Measurements from ENCODE around the gene CABP2.
A peak's percentile ranks its signal among the peaks of the same experiment; 100 is the strongest.
"Not testable (repeated sequence)": the region's sequence is repeated elsewhere in the genome, so short reads cannot be mapped to it uniquely, and the experiment has no call there.

Gene CABP2

GRCh38 chr11:67485873-67486361 lies 37.3 kb downstream of the CABP2 start:
- POLR2A ChIA-PET = interaction anchor here (0.7 to 1.7 kb wide), 2 partner anchors 17 to 85 kb away, joined by 3 to 4 read pairs; partner anchors contain the start of gene PPP1CA
- H3K9me3 ChIP-seq (ENCODE audit: control insufficient read depth, insufficient read depth, low read depth, low read length); H3K4me1 ChIP-seq (ENCODE audit: control insufficient read depth, insufficient read depth, low read length); H3K4me3 ChIP-seq (ENCODE audit: low read depth, low read length); H3K27ac ChIP-seq (ENCODE audit: extremely low read depth, low read depth, low read length): not testable (repeated sequence)
- CTCF ChIA-PET = interaction anchor here (0.6 to 0.7 kb wide), 3 partner anchors 18 to 181 kb away, joined by 3 to 6 read pairs (median 3); no protein-coding TSS in a partner anchor
- TF ChIP-seq SP3 (tag by site-specific recombination; IDR thresholded peaks at IDR 0.05) (peak; percentile 23; the same call in 1 of the 2 replicates), GLIS1 (tag by site-specific recombination; IDR thresholded peaks at IDR 0.05) (peak; percentile 75), SP2 (tag by site-specific recombination; IDR thresholded peaks at IDR 0.05) (peak; percentile 21), KLF1 (tag by site-specific recombination; IDR thresholded peaks at IDR 0.05) (peak; percentile 51), PRDM10 (tag by site-specific recombination; IDR thresholded peaks at IDR 0.05) (peak; percentile 56; the same call in 1 of the 2 replicates)
- H3K36me3 ChIP-seq (ENCODE audit: control insufficient read depth in 2 of 2, insufficient read depth in 1 of 2, low read length in 2 of 2) = peaks cover 0 to 41% of the 10 kb centered on the region in 2 experiments; a peak in 2 of 3 replicates

- Histone ChIP-seq H3K4me1 (ENCODE audit: control insufficient read depth, insufficient read depth, low read length) (no peaks in the 10 kb centered on the region), H3K27ac (ENCODE audit: extremely low read depth, low read depth, low read length) (no peak overlapping the region), H3K36me3 (ENCODE audit: control insufficient read depth in 2 of 2, insufficient read depth in 1 of 2, low read length in 2 of 2) (peaks cover 0 to 30% of the 10 kb centered on the region in 2 experiments; a peak in 2 of 3 replicates), H3K9me3 (ENCODE audit: control insufficient read depth, insufficient read depth, low read depth, low read length) (no peaks in the 10 kb centered on the region), H3K4me3 (ENCODE audit: low read depth, low read length) (no peak overlapping the region)
- peak; percentile 31 for TF ChIP-seq GLIS1 (tag by site-specific recombination; IDR thresholded peaks at IDR 0.05)
- no peak for TF ChIP-seq ZNF571 (tag by site-specific recombination; IDR thresholded peaks at IDR 0.05)
- ChIA-PET CTCF (interaction anchor here (0.6 kb wide), 2 partner anchors 98 to 722 kb away, joined by 3 read pairs; no protein-coding TSS in a partner anchor), POLR2A (no interaction called here)
Measured at GRCh38 chr11:67484847-67485311, 38.4 kb downstream of the CABP2 start.

GRCh38 chr11:67483831-67484665 lies 39.2 kb downstream of the CABP2 start:
- POLR2A ChIA-PET = interaction anchor here (1.6 kb wide), 1 partner anchor 15 kb away, joined by 11 read pairs; the partner anchor contains the start of gene TMEM134
- CTCF ChIA-PET = interaction anchor here (0.6 kb wide), 1 partner anchor 97 kb away, joined by 3 read pairs; no protein-coding TSS in a partner anchor
- H3K27ac ChIP-seq (ENCODE audit: extremely low read depth, low read depth, low read length) = no peak overlapping the region

GRCh38 chr11:67482827-67483798 lies 40.1 kb downstream of the CABP2 start, which contains the start of gene AIP:
AIP (plus strand) TSS chr11:67483026; CDS start chr11:67483159, 133 bp downstream.
- CTCF ChIA-PET = interaction anchor here (0.6 to 0.8 kb wide), 2 partner anchors 89 to 429 kb away, joined by 3 to 4 read pairs; no protein-coding TSS in a partner anchor
- H3K27ac ChIP-seq (ENCODE audit: extremely low read depth, low read depth, low read length) = peak within 1 kb of the TSS; percentile 45; the same call in 1 of the 2 replicates
- H3K4me1 ChIP-seq (ENCODE audit: control insufficient read depth, insufficient read depth, low read length) = no peaks in the 10 kb centered on the region
- POLR2A ChIA-PET = interaction anchor here (0.6 to 1.6 kb wide), 11 partner anchors 9 to 823 kb away, joined by 3 to 11 read pairs (median 4); partner anchors contain the start of genes PPP1CA, RAD9A and TMEM134
- peak within 1 kb of the TSS; percentile 77 for H3K4me3 ChIP-seq (ENCODE audit: low read depth, low read length)
- peaks cover 0 to 18% of the 10 kb centered on the region in 2 experiments; a peak in 1 of 3 replicates for H3K36me3 ChIP-seq (ENCODE audit: control insufficient read depth in 2 of 2, insufficient read depth in 1 of 2, low read length in 2 of 2)
- no peaks in the 10 kb centered on the region for H3K9me3 ChIP-seq (ENCODE audit: control insufficient read depth, insufficient read depth, low read depth, low read length)
- TF ChIP-seq ZNF394 (tag by site-specific recombination; IDR thresholded peaks at IDR 0.05; ENCODE audit: borderline replicate concordance) = peak; percentile 59; the same call in 1 of the 2 replicates
- TF ChIP-seq ZNF76 (tag by site-specific recombination; IDR thresholded peaks at IDR 0.05; ENCODE audit: borderline replicate concordance, low read depth) = peak; percentile 82
- TF ChIP-seq ZXDB (tag by site-specific recombination; IDR thresholded peaks at IDR 0.05) = peak; percentile 85
- 0 out of 2 replicates have a peak, but pooled peaks have one; percentile 34 for TF ChIP-seq KLF10 (tag by site-specific recombination; IDR thresholded peaks at IDR 0.05)
- peak; percentile 66 for TF ChIP-seq GLIS2 (tag by site-specific recombination; IDR thresholded peaks at IDR 0.05)
- TF ChIP-seq YY1 (tag by site-specific recombination; IDR thresholded peaks at IDR 0.05) = peak; percentile 94
- TF ChIP-seq ZBTB11 (tag by site-specific recombination; conservative IDR thresholded peaks at IDR 0.05; ENCODE audit: low read depth) = peak; percentile 59; the same call in 1 of the 2 replicates
- peak; percentile 50; the same call in 1 of the 2 replicates for TF ChIP-seq ZNF629 (tag by site-specific recombination; IDR thresholded peaks at IDR 0.05)

More at GRCh38 chr11:67483831-67484665, 39.2 kb downstream of the CABP2 start:
- H3K9me3 ChIP-seq (ENCODE audit: control insufficient read depth, insufficient read depth, low read depth, low read length) = no peaks in the 10 kb centered on the region
- peaks cover 0 to 22% of the 10 kb centered on the region in 2 experiments; a peak in 2 of 3 replicates for H3K36me3 ChIP-seq (ENCODE audit: control insufficient read depth in 2 of 2, insufficient read depth in 1 of 2, low read length in 2 of 2)
- no peak for TF ChIP-seq ZNF530 (tag by site-specific recombination; IDR thresholded peaks at IDR 0.05; ENCODE audit: low read depth)
- TF ChIP-seq ZNF600 (tag by site-specific recombination; IDR thresholded peaks at IDR 0.05) = 0 out of 2 replicates have a peak, but pooled peaks have one; percentile 13
- peak; percentile 33; the same call in 1 of the 2 replicates for TF ChIP-seq SCRT2 (tag by site-specific recombination; IDR thresholded peaks at IDR 0.05)
- peak overlapping the region; percentile 77 for H3K4me3 ChIP-seq (ENCODE audit: low read depth, low read length)
- no peaks in the 10 kb centered on the region for H3K4me1 ChIP-seq (ENCODE audit: control insufficient read depth, insufficient read depth, low read length)

Measured in HEK293 (cell line).